T-helper 1 cell (primary cell): ENCODE data around the gene KCNT2.
"Not testable (repeated sequence)": the region's sequence is repeated elsewhere in the genome, so short reads cannot be mapped to it uniquely, and the experiment has no call there.

Source experiments
- DNase-seq, 5 donors: peaks; one replicate each; pipeline ENCODE4 v3.0.0-alpha.2; 2012 to 2020

Gene KCNT2

DNA sequence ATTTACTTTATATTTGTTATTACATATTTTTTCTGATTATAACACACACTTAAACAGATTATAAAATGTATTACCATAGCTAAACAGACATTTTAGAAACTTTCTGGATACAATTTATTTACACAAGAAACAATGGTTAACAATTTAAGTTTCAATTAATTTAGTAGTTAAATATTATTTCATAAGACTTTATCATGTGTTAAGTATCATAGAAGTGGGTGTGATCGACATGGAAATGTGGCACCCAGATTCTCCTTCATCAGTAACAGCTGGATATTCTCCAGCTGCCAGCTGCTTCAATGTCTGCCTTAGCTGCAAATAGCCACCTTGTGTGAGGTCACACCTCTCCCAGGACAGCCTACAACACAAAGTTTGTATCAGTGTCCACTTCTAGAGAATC lies 97.8 kb downstream of the KCNT2 start:
- no peak for DNase-seq

DNA sequence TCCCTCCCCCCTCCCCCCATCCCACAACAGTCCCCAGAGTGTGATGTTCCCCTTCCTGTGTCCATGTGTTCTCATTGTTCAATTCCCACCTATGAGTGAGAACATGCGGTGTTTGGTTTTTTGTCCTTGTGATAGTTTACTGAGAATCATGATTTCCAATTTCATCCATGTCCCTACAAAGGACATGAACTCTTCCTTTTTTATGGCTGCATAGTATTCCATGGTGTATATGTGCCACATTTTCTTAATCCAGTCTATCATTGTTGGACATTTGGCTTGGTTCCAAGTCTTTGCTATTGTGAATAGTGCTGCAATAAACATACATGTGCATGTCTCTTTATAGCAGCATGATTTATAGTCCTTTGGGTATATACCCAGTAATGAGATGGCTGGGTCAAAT lies 104.0 kb downstream of the KCNT2 start:
- not testable (repeated sequence) for DNase-seq

DNA sequence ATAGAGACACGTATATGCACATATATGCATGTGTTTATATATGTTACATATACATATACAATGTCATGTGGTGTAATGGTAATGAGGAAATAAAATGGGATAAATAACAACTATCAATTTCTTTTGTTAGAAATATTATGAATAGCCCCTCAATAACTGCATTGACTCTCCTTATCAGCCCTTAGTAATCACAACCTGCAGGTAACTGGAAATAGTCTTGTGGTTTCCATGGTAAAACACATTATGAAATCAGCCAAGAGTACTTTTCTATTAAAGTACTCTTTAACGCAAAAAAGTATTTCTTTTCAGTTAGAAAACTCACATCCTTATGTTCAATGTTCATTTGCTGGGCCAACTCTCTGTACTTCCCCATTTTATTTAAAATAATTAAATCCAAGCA lies 105.8 kb downstream of the KCNT2 start:
- DNase-seq = no peak

DNA sequence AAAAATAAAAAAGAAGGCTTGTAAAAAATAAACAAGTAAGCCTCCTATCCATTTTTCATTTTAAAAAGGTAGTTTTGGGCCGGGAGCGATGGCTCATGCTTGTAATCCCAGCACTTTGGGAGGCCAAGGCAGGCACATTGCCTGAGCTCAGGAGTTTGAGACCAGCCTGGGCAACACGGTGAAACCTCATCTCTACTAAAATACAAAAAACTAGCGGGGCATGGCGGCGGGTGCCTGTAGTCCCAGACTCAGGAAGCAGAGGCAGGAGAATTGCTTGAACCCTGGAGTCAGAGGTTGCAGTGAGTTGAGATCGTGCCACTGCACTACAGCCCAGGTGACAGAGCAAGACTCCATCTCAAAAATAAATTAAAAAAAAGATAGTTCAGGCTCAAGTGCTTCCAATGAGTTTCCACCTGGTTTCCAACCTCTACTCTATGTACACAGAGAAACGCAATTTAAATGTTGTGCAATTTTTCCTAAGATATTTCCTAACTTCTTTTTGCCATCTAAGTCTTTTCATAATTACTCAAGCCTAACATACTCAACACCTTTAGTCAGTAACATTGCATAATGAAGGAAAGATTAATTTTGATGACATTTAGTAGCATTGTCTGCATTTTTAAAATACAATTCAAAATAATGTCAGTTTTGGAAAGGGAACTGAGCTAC lies 106.3 kb downstream of the KCNT2 start:
- DNase-seq = no peak

DNA sequence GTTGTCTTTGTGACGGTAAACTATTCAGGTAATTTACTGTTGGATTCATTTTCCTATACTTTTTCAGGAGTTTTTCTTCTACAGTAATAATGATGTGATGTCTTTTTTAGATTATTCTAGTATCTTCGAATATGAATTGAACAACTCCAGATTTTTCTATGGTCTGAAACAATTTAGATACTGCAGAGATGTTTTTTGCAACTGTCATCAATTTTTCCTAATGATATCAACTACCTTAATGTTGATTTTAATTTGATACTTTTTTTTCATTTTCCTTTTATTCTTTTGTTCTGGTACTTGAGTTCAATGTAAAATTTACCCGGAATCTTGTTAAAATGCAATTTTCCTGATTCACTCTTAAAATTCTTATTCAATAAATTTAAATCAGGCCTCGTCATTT lies 110.4 kb downstream of the KCNT2 start:
- DNase-seq = no peak

DNA sequence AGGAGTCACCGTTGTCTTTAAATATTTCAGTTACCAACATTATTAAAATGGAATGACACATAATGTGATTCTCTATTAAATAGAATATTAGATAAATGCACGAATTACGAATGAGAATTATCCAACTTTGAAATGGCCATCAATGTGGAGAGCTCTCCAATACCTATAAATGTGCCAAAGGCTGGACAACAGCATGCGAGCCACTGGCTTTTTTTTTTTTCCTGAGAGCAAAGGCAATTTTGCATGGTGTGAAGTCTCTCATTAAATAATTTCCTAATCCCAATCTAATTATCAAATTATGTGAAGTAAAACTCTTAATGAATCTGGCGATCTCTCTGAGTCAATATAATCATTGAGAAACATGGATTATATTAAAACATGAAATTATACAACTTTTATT lies 113.5 kb downstream of the KCNT2 start:
- DNase-seq = no peak

DNA sequence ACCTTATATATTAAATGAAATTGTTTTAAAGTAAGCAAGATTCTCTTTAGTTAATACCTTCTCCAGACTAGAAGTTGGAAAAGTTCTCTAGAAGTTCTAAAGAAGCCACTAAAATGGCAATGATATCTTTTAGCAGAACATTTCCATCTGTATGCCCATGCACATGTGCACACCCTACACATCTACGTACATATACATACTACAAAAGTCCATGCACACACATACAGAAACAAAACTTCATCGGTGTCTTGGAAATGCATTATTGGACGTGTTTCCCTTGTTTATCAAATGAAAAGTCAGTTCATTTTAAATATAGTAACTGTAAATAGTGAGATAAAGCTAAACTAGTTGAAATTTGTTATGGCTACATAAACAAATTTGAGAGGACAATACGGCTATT lies 114.4 kb downstream of the KCNT2 start:
- DNase-seq = no peak

DNA sequence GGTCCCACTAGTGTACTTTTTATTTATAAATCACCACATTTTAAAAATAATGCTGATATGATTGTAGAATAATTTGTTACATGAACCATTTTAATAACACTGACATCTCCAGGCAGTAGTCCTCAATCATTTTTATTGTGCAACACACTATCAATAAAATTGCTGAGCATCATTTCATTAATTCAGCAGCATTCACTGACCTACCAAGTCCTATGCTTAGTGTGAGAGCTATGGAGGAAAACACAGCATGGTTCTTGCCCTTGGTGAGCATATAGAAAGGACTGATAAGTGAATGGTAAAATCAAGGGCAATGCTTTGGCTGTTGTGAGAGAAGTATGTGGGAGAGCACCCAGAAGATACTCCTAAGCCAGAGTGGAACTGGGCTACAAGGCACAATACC lies 119.7 kb downstream of the KCNT2 start:
- no peak for DNase-seq

DNA sequence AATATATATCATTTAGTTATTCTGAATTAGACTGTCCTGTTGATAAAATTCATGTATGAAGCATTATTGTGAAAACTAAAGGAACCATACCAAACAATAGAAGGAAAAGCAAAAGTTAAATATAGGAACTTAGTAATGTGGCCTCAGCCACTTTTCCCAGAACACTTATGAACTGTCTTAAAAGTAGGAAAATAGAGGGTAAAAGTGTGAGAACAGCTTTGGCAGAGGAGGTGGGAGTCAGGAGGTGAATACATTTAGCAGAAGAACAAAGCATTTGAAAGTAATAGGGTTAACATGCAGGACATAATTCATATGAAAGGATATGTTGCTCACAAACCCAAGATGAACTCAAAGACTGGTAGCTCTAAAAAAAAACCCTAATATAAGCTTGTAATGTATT lies 121.9 kb downstream of the KCNT2 start:
- DNase-seq = no peak

DNA sequence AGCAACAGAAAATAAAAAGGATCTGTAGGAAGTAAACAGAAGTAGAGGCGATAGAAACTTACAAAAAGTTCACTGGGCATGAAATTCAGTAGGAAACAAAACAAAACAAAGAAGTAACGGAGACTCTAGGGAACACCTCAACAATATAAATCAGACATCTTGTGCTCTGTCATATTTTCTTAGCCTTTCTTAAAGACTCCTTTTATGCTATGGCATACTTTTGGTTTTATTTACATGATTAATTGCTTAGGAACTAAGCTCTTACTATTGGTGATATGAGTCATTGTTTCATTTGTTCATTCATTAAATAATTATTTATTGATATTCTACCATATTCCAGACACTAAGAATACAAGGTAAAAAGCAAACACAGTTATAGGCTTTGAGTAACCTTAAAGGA lies 126.6 kb downstream of the KCNT2 start:
- no peak for DNase-seq

DNA sequence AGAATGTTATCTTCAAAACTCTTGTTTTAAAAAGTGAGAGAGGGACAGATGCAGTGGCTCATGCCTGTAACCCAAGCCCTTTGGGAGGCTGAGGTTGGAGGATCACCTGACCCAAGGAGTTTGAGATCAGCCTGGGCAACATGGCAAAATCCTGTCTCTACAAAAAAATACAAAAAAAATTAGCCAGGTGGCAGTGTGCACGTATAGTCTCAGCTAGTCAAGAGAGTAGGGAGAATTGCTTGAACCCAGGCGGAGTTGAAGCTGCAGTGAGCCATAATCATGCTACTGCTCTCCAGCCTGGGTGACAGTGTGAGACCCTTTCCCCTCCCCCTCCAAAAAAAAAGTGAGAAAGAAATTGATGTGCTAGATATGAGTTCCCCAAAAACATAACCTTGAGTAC lies 131.0 kb downstream of the KCNT2 start:
- no peak for DNase-seq

DNA sequence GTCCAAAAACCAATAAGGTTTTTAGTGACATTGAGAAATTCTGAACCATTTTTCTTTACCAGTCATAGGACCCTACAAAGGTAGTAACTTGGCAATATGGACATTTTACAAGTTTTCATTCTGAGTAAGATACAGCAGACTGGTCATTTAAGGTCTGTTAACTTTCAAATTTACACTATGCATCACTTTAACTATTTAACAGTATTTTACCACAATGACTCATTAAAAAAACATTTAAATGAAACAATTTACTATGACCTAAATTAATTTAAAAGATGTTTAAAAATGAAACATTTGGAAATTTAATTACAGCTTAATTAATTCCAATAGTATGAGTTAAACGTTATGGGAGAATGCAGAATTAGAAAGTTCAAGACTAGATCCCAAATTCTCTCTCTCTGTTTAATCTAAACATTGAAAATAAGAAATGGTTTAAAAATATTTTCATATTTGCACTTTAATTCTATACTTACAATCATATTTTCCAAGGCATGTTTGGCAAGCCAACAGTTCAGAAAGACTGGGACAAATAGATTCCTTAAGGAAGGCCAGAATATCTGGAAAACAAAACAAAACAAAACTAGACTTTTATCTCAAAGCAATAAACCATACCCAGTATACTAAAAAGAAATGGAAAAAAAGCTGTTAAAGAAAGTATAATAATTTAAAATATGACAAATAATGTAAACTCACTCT lies 140.9 kb downstream of the KCNT2 start:
- DNase-seq = no peak

DNA sequence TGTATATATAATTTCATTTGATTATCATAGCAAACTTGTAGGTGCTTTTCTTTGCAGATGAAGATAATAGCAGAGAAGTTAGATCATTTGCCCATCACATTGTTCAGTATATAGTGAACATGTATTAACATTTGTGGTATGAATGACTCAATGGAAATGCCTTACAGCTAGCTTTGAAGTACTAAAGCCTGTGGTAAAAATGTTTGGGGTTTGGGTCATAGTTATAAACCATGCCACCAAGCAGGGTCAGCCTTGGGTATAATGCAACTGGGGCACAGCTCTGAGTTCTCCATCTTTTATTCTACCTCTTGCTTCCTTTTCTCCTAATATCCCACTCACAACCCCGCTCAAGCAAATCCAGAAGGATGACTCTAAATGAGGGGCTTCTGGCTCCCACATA lies 141.6 kb downstream of the KCNT2 start:
- no peak for DNase-seq

DNA sequence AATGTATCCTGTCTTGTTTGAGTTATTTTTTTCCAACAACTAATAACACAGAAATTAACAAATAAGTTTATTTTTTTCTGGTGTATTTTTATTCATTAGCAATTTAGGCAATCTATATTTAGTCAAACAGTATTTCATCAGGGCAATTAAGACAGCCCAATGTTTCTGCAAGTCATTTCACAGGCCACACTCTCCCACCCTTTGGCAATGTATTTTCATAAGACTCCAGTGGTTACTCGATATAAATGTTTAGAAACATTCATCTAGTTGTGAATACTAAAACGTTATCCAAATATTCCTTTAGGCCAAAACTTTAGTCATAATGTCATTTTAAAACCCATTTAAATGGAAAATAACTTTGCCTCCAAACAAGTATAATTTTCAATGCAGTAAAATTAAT lies 142.1 kb downstream of the KCNT2 start:
- no peak for DNase-seq

DNA sequence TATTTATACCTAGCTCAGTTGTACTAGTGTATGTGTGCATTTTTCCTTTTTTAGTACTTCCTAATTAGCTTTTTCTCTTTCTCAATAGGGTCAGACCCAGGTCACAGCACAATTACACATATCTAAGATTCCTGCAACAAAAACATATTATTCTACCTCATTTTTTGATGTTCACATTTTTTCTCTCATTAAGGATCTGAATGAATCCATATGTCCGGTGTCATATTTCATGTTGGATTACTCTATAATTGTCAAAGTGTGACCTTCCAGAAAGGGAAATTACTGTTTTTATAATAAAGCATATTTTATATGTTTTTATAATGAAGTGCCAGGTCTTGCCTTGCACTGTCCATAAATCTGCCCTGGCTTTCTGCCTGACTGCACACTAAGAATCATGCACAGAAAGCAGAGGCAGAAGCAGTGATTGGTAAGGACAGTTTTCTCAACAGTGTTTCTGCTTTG lies 143.7 kb downstream of the KCNT2 start:
- no peak for DNase-seq

DNA sequence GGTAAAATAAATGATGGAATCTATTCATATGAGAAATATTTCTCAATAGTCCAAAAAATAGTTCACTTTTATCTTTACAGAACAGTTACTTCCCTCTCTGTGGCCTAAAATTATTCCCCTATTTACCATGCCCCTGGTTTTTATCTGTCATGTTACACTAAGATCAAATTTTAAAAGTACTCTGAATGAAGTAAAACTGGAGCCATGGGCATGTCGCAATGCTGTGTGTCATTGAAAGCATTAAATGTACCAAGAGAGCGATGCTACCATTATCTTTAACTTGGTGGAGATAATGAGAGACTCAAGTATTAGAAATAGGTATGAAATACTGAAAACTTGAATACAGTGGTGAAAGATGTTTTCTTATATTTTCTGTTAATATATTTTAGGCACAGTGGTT lies 146.2 kb downstream of the KCNT2 start:
- DNase-seq = no peak

DNA sequence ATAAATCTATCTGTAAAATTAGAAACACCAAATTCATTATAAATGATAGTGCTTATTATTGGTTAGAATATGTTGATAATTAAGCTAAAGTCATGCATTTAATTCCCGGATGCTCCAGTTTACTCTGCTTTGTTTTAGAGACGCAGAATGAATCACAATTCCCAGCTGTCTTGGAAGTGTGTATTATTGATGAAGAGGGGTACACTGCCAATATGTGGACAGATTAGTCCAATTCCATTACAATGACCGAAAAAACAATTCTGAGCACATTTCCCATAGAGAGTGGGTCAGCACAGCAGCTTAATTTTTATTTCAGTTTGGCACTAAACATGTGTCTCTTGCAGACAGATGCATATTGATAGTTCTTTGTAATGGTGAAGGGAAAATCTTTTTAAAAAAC lies 146.7 kb downstream of the KCNT2 start:
- DNase-seq = no peak

DNA sequence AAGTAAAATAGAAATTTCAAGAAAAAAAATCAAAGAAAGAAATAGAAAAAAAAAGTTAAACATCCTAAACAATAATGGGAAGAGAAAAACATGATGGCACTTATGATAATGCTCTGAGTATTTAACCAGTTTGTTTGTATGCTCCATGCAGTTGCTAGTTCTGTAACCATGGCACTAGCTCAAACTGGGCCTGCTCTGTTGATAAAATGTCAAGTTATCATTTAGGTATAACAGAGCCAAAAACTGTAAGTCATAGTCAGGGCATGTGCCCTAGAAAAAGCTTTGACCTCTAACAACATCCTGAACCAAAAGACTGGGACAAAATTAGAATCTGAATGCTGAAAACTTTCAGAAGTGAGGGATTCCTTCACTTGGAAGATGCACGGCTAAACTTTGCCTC lies 148.9 kb downstream of the KCNT2 start:
- no peak for DNase-seq

DNA sequence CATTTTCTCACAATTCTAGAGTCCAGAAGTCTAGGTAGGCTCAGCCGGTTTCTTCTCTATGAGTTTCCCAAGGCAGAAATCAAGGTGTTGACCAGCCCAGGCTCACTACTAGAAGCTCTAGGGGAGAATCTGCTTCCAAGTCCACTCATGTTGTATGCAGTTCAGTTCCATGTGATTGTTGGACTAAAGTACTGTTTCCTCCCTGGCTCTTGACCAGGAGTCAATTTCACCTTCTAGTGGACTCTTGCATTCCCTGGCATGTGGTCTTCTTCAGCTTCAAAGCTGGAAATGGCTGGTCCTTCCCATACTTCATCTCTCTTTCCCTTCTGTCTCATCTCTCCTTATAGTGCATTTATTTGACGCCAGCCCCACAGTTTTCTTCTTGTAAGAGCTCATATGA lies 153.4 kb downstream of the KCNT2 start:
- no peak for DNase-seq

DNA sequence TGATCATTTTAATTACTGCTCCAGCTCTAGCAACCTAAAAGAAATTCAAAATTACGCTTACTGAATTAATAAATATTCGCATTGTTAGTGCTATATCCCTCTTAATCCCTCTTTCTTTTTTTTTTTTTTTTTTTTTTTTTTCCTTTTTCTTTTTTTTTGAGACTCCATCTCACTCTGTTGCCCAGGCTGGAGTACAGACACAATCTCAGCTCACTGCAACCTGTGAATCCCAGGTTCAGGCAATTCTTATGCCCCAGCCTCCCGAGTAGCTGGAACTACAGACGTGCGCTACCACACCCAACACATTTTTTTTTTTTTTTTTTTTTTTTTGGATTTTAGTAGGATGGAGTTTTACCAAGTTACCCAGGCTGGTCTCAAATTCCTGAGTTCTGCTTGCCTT lies 157.1 kb downstream of the KCNT2 start:
- DNase-seq = no peak

DNA sequence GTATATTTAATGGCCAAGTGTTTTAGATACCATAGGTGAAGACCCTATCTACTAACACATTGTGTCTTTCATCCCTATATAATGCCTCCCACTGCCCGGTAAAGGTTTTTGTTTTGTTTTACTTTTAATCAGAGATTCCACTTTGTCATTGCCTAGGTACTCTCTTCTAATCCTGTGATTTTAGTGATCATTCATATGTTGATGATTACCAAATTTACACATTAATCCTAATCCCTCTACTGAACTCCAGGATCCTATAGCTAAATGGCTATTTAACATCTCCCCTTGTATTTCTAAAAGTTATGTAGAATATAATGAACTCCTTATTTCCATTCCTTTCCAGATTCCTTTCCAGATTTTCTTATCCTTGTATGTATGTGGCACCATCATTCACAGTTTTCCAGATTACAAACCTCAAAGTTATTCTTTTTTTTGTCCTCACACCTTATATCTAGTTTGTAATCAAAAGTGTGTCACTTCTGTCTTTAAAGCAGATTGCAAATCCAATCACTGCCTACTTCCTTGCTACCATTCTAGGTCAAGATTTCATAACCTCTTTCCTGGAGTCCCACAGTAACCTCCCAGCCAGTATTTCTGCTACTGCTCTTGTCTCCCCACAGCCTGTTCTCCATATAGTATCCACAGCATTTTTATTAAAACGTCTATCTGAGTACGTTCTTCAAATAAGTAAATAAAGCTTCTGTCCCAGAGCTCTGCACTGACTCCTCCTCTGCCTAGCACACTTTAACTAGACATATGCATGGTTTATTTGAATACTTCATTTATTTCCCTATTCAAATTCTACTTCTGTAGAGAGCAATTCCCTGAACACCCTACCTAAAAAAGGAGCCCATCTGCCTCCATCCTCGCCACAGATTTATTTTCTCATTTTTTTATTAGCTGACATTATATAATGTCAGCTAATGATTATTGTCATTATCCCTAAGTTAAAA lies 157.8 kb downstream of the KCNT2 start:
- no peak for DNase-seq

DNA sequence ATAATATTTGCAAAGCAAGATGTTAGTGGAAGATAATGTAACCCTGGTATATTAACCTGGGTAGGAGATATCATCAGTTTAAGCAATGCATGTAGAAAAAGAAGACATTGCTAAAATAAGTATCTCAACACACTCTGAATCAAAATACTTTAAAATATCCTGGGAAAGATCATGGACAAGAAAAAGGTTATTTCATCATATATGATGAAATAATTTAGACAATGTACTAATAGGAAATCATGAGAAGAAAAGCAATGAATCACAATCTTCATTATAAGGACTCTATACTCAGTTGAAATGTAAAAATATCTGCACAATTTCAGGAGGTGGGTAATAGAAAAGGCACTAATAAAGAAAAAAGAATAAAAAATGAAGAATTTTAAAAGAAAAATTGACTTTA lies 158.8 kb downstream of the KCNT2 start:
- DNase-seq = no peak

DNA sequence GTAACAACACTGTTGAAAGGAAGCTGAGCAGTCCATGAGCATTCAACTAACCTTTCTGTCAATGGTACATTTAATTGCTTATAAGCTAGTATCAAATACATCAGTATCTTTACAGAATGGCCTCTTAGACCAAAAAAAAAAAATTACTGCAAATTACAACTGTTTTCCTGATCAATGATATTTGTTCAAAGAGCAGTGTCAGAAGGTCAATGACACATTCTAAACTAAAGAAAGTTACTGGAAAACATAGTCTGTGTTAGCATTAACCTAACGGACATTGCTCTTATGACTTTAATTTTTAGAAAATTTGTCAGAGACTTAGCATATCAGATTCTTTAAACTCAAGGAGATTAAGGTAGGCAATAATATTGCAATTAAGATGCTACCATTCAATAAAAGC lies 162.5 kb downstream of the KCNT2 start:
- no peak for DNase-seq

DNA sequence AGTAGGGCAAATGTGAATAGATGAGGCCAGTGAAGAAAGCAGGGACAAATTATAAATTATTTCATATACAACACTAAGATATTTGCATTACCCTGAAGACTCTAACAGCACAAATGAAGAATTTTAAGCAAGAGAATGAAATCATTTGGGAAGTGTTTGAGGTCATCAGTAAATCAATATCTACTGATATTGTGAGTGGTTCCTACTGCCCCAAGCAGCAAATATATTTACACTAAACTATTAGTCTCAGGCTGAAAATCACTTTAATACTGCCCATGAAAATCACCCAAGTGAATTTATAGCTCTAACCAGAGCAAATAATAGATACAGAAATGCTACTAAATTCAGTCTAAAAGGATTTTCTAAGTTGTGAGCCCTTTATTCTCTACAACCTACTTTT lies 163.6 kb downstream of the KCNT2 start:
- DNase-seq = no peak
